MM.1S (cell line): ENCODE measurements around the gene MIGA2.

Experiments
- DNase-seq: peaks from one replicate; pipeline ENCODE4 v3.0.0-alpha.2; 2015
- H2AFZ ChIP-seq: fragments of 300-600 bp; sonication (generic); 2 replicates; pipeline ENCODE4 v1.6.0; 2016; ENCODE audit warnings: antibody characterized with exemption, low read length
- H3F3A ChIP-seq: fragments of 300-600 bp; sonication (generic); 2 replicates; pipeline ENCODE4 v1.6.1; 2016; ENCODE audit warnings: mild to moderate bottlenecking, antibody characterized with exemption, low read length, moderate library complexity, mixed read lengths; ENCODE audit not compliant: insufficient read depth
- H3K27ac ChIP-seq: fragments of 300-600 bp; sonication (generic); 2 replicates; pipeline ENCODE4 v1.5.1; 2016; ENCODE audit warnings: mild to moderate bottlenecking, low read length
- H3K27me3 ChIP-seq: fragments of 300-600 bp; sonication (generic); replicated peaks from 2 replicates; pipeline ENCODE4 v1.6.0; 2016; ENCODE audit warnings: low read length; ENCODE audit not compliant: insufficient read depth
- H3K36me3 ChIP-seq: fragments of 300-600 bp; sonication (generic); replicated peaks from 2 replicates; pipeline ENCODE4 v1.6.1; 2016; ENCODE audit warnings: mild to moderate bottlenecking, low read length, mixed read lengths; ENCODE audit not compliant: insufficient read depth
- H3K4me1 ChIP-seq: fragments of 300-600 bp; sonication (generic); 2 replicates; pipeline ENCODE4 v1.6.1; 2016; ENCODE audit warnings: low read length, mixed read lengths
- H3K4me2 ChIP-seq: fragments of 300-600 bp; sonication (generic); 2 replicates; pipeline ENCODE4 v1.6.0; 2016; ENCODE audit warnings: low read depth, low read length
- H3K4me3 ChIP-seq: fragments of 300-600 bp; sonication (generic); 2 replicates; pipeline ENCODE4 v1.5.1; 2016; ENCODE audit warnings: low read length, mixed read lengths
- H3K79me2 ChIP-seq: fragments of 300-600 bp; sonication (generic); 2 replicates; pipeline ENCODE4 v1.6.1; 2016; ENCODE audit warnings: mixed run types, low read length, mixed read lengths
- H3K9ac ChIP-seq: fragments of 300-600 bp; sonication (generic); 2 replicates; pipeline ENCODE4 v1.6.1; 2016; ENCODE audit warnings: low read length, mixed read lengths
- H3K9me2 ChIP-seq: fragments of 300-600 bp; sonication (generic); replicated peaks from 2 replicates; pipeline ENCODE4 v1.6.1; 2016; ENCODE audit warnings: mild to moderate bottlenecking, low read length, mixed read lengths; ENCODE audit not compliant: insufficient read depth
- H3K9me3 ChIP-seq: fragments of 300-600 bp; sonication (generic); replicated peaks from 2 replicates; pipeline ENCODE4 v1.6.1; 2016; ENCODE audit warnings: mild to moderate bottlenecking, low read length, mixed read lengths; ENCODE audit not compliant: insufficient read depth
- H4K20me1 ChIP-seq: fragments of 300-600 bp; sonication (generic); 2 replicates; pipeline ENCODE4 v1.6.1; 2016; ENCODE audit warnings: mild to moderate bottlenecking, low read length, moderate library complexity, mixed read lengths; ENCODE audit not compliant: insufficient read depth
- EZH2 ChIP-seq: fragments of 300-600 bp; sonication (generic); optimal IDR thresholded peaks from 2 replicates; pipeline ENCODE3; 2017; ENCODE audit warnings: low read depth, mild to moderate bottlenecking, antibody characterized with exemption, low read length, mixed read lengths
- EZH2phosphoT487 ChIP-seq: fragments of 300-600 bp; sonication (generic); IDR thresholded peaks from 2 replicates; pipeline ENCODE4 v1.6.1; 2018; ENCODE audit warnings: antibody characterized with exemption, low read length
- TF ChIP-seq, protein P1 (sequence below): fragments of 300-600 bp; sonication (generic); IDR thresholded peaks from 2 replicates; pipeline ENCODE4 v1.5.1; 2016; ENCODE audit warnings: antibody characterized with exemption, low read length, mixed read lengths

MIGA2 gene

DNA sequence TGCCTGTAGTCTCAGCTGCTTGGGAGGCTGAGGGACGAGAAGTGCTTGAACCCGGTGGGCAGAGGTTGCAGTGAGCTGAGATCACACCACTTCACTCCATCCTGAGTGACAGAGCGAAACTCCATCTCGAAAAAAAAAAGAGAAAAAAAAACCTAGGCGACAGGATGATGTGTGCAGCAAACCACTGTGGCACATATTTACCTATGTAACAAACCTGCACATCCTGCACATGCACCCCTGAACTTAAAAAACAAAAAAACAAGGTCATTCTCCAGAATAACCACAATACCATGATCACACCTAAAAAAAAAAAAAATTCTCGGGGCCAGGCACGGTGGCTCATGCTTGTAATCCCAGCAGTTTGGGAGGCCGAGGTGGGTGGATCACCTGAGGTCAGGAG is 37.0 kb downstream of the MIGA2 start:
- Histone ChIP-seq H3K9ac (no peak overlapping the region), H4K20me1 (no peaks in the 10 kb centered on the region), H3K9me2 (no peaks in the 10 kb centered on the region), H3K9me3 (no peaks in the 10 kb centered on the region), H3K4me2 (no peak overlapping the region), H3K27ac (no peak overlapping the region), H3K36me3 (no peaks in the 10 kb centered on the region), H2AFZ (no peak overlapping the region), H3K4me1 (no peaks in the 10 kb centered on the region), H3K4me3 (no peak overlapping the region), H3F3A (no peaks in the 10 kb centered on the region), H3K79me2 (no peaks in the 10 kb centered on the region), H3K27me3 (no peaks in the 10 kb centered on the region)
- DNase-seq = no peak
- TF ChIP-seq EZH2 (no peak), EZH2phosphoT487 (no peak)
- TF ChIP-seq, protein P1, sequence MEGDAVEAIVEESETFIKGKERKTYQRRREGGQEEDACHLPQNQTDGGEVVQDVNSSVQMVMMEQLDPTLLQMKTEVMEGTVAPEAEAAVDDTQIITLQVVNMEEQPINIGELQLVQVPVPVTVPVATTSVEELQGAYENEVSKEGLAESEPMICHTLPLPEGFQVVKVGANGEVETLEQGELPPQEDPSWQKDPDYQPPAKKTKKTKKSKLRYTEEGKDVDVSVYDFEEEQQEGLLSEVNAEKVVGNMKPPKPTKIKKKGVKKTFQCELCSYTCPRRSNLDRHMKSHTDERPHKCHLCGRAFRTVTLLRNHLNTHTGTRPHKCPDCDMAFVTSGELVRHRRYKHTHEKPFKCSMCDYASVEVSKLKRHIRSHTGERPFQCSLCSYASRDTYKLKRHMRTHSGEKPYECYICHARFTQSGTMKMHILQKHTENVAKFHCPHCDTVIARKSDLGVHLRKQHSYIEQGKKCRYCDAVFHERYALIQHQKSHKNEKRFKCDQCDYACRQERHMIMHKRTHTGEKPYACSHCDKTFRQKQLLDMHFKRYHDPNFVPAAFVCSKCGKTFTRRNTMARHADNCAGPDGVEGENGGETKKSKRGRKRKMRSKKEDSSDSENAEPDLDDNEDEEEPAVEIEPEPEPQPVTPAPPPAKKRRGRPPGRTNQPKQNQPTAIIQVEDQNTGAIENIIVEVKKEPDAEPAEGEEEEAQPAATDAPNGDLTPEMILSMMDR = no peak

DNA sequence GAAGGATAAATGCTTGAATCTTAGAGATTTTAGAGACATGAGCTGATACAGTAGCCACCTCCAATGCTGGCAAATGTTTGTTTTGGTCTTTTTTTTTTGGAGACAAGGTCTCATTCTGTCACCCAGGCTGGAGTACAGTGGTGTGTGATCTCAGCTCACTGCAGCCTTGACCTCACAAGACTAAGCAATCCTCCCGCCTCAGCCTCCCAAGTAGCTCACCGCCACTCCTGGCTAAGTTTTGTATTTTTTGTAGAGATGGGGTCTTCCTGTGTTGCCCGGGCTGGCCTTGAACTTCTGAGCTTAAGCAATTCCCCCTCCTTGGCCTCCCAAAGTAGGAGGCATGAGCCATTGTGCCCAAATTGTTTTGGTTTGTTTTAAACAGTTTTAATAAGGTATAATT is 37.7 kb downstream of the MIGA2 start:
- no peak for DNase-seq
- TF ChIP-seq EZH2 = no peak
- TF ChIP-seq EZH2phosphoT487 = no peak
- TF ChIP-seq, protein P1 = no peak
- Histone ChIP-seq H3K27me3 (no peaks in the 10 kb centered on the region), H3K9me3 (no peaks in the 10 kb centered on the region), H3K4me1 (no peaks in the 10 kb centered on the region), H3K4me3 (no peak overlapping the region), H3K9ac (no peak overlapping the region), H3K27ac (no peak overlapping the region), H2AFZ (no peak overlapping the region), H3K9me2 (no peaks in the 10 kb centered on the region), H3K4me2 (no peak overlapping the region), H3K36me3 (no peaks in the 10 kb centered on the region), H3F3A (no peaks in the 10 kb centered on the region), H4K20me1 (no peaks in the 10 kb centered on the region), H3K79me2 (no peaks in the 10 kb centered on the region)

DNA sequence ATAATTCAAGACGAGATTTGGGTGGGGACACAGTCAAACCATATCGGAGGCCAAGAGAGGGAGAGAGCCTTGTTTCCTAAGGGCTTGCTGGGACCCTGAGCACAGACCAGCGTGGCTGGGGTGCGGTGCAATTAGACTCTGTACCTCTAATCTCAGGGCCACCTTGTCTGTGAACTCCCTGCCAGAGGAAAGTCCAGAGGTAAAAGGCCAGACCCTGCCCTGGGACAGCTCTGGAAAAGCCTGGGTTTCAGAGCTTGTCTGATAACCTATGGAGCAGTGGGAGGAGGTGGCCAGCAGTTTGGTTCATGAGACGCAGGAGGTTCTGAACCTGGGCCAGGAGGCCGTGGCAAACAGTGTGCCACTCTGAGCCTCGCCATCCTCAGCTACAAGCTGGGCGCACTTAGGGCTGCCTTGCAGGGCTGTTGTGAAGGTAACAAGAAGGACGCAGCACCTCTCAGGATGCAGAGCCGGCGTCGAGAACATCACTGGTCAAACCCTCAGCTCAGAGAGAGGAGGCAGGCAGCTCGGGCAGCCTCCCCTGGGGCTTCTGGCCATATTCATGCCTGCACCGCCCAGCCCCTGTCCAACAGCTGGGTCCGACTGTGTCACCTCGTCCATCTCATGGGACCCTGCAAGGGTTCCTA is 39.7 kb downstream of the MIGA2 start:
- DNase-seq = no peak
- TF ChIP-seq EZH2phosphoT487 (no peak), EZH2 (no peak)
- TF ChIP-seq, protein P1 = no peak
- Histone ChIP-seq H3K27ac (no peak overlapping the region), H3K79me2 (peaks cover 3% of the 10 kb centered on the region; the same call in 1 of the 2 replicates), H3K4me3 (no peak overlapping the region), H2AFZ (no peak overlapping the region), H3K36me3 (no peaks in the 10 kb centered on the region), H3K4me2 (no peak overlapping the region), H4K20me1 (no peaks in the 10 kb centered on the region), H3K27me3 (no peaks in the 10 kb centered on the region), H3K9me3 (no peaks in the 10 kb centered on the region), H3K4me1 (peaks cover 4% of the 10 kb centered on the region), H3K9ac (no peak overlapping the region), H3F3A (no peaks in the 10 kb centered on the region), H3K9me2 (no peaks in the 10 kb centered on the region)
